H1 (cell line): Measurements from ENCODE around the gene POLR2L. TPM values are rescaled to one million over a fixed set of nuclear protein-coding genes. Genes with fewer than 3 reads are reported as not detected.

Experiments used
- CHD7 ChIP-seq: fragments of 300-600 bp; sonication (generic); IDR thresholded peaks from 2 replicates; pipeline ENCODE4 v1.7.1; 2012; ENCODE audit warnings: low read length, moderate library complexity, mild to moderate bottlenecking, inconsistent platforms; ENCODE audit not compliant: insufficient replicate concordance
- FOSL1 ChIP-seq: IDR thresholded peaks from 2 replicates; pipeline ENCODE4 v1.6.1; 2011; ENCODE audit warnings: mild to moderate bottlenecking, low read depth, low read length, moderate library complexity; ENCODE audit not compliant: insufficient read depth
- RAD21 ChIP-seq, 2 experiments: IDR thresholded peaks in 1 of 2; conservative IDR thresholded peaks in 1 of 2; 2 replicates each; pipeline ENCODE4 v1.6.1; 2011; ENCODE audit warnings: low read depth in 2 of 2, low read length in 2 of 2, improper control_type of control experiment in 1 of 2, inconsistent platforms in 1 of 2, mild to moderate bottlenecking in 1 of 2, moderate library complexity in 1 of 2
- RBBP5 ChIP-seq: IDR thresholded peaks from 2 replicates; pipeline ENCODE4 v1.7.1; 2012; ENCODE audit warnings: low read depth, mild to moderate bottlenecking, inconsistent platforms, low read length, moderate library complexity, borderline replicate concordance
- RNF2 ChIP-seq: fragments of 200-900, 300-1000 bp; sonication (generic); IDR thresholded peaks from 2 replicates; pipeline ENCODE4 v1.7.1; 2016; ENCODE audit warnings: borderline replicate concordance, low read depth, mild to moderate bottlenecking, antibody characterized with exemption, low read length; ENCODE audit not compliant: poor library complexity, severe bottlenecking; ENCODE audit errors: missing control alignments
- SAP30 ChIP-seq: fragments of 300-600 bp; sonication (generic); IDR thresholded peaks from 2 replicates; pipeline ENCODE4 v1.7.1; 2012; ENCODE audit warnings: low read length, moderate library complexity, mild to moderate bottlenecking, inconsistent platforms; ENCODE audit not compliant: insufficient read depth, insufficient replicate concordance
- SIX5 ChIP-seq: IDR thresholded peaks from 2 replicates; pipeline ENCODE4 v1.6.1; 2011; ENCODE audit warnings: mild to moderate bottlenecking, low read depth, low read length
- SP2 ChIP-seq: IDR thresholded peaks from 2 replicates; pipeline ENCODE4 v1.6.1; 2012; ENCODE audit warnings: mild to moderate bottlenecking, low read length, inconsistent platforms
- YY1 ChIP-seq: IDR thresholded peaks from 2 replicates; pipeline ENCODE4 v1.6.1; 2011; ENCODE audit warnings: low read depth, mild to moderate bottlenecking, low read length
- polyA plus RNA-seq, 7 experiments: library from polyadenylated mRNA; depleted of rRNA in 3 of 7; stranded (reverse) in 5 of 7; unstranded in 2 of 7; fragments of >200 nt in 5 of 7; fragments of 200-250 nt in 2 of 7; gene quantifications; 1 replicate in 5 of 7; 2 replicates in 1 of 7; 4 replicates in 1 of 7; pipeline versions ENCODE4 v1.2.1 to v1.2.3, GENCODE V29; 2011 to 2013; ENCODE audit warnings: missing spikeins in 2 of 7, mixed read lengths in 2 of 7
- total RNA-seq: library from RNA; stranded (reverse); fragmentation: NEBNext Ultra II Directional; extraction: Animal tissue kit (Norgen Biotek cat#: 25700); gene quantifications from 2 replicates; pipeline ENCODE4 v1.2.1, GENCODE V29; 2021

The POLR2L gene
- total and polyA plus RNA-seq, 2 of the 8 experiments (the other 6 are each of a cell fraction or from before 2014, with no cell fraction given) = 140 to 151 TPM

GRCh38 chr11:797296-798092 lies 44.8 kb downstream of the POLR2L start (continued):
- TF ChIP-seq RAD21 (IDR thresholded peaks at IDR 0.05 in 1 of 2, conservative IDR thresholded peaks at IDR 0.05 in 1 of 2; ENCODE audit: low read depth in 2 of 2, low read length in 2 of 2) = no peak
- TF ChIP-seq SP2 = no peak
- peak; percentile 73 for TF ChIP-seq SAP30
- TF ChIP-seq YY1 = no peak
- no peak for TF ChIP-seq SIX5
- TF ChIP-seq CHD7 = no peak
- TF ChIP-seq FOSL1 = no peak
- TF ChIP-seq RBBP5 = no peak; the same call in 1 of the 2 replicates
- no peak for TF ChIP-seq RNF2
